ENCODE measurements around the gene NAALADL2. TPM values are rescaled to one million over a fixed set of nuclear protein-coding genes. Genes with fewer than 3 reads are reported as not detected.

Gene NAALADL2
- total and polyA plus RNA-seq, 4 donors, result 0.28 to 4.6 (median 3.1) TPM

DNA sequence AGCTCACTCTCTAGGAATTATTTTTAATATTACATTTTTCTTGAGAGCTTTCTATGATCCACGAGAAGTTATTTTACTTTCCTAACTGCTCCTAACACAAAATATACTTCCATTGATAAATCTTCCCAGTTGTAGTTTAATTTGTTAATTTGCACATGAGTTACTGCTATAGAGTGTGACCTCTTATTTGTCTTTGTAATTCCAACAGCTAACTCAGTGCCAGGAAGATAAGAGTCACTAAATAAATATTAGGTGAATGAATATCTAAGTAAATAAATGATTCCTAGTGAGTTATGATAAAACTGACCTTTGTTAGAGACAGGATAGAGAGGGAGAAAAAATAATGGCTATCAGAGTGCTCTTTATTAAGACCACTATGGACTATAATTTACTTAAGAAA, 319.9 kb downstream of the NAALADL2 start:
- 37% methylated on average over 1 of the region's 1 CpG for WGBS
- DNase-seq (ENCODE audit: low spot score), result no peak

DNA sequence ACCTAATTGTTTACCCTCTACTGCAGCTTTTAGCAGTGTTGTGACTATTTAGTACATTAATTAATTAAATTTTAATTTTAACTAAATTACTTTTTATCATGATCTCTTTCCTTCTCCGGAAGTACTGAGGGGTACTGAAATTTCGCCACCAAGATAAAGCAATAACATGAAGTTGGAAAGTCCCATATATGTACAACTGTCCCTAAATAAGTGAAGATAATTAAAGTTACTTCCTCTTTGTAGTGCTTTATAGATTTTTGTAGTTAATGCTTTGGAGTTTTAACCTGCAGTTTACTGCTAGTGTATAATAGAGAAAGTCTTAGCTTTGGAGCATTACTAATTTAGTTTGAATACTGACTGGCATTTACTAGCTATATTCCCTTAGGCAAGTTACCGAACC, 325.3 kb downstream of the NAALADL2 start:
- DNase-seq (ENCODE audit: low spot score), result no peak
- H3K9me3 ChIP-seq (ENCODE audit: control insufficient read depth in 4 of 4, low read length in 3 of 4), result no peaks in the 10 kb centered on the region
- H3K36me3 ChIP-seq (ENCODE audit: control insufficient read depth in 4 of 4, insufficient read depth in 3 of 4, low read depth in 1 of 4, low read length in 3 of 4), result no peaks in the 10 kb centered on the region
- H3K4me3 ChIP-seq (ENCODE audit: low read depth in 1 of 3, low read length in 3 of 3), result no peak overlapping the region
- H3K27me3 ChIP-seq (ENCODE audit: control insufficient read depth in 4 of 4, insufficient read depth in 4 of 4, low read length in 3 of 4), result no peaks in the 10 kb centered on the region
- TF ChIP-seq TAF1 (conservative IDR thresholded peaks at IDR 0.05) (no peak), RXRA (IDR thresholded peaks at IDR 0.05) (no peak), RAD21 (IDR thresholded peaks at IDR 0.05) (no peak)
- TF ChIP-seq, protein P1, sequence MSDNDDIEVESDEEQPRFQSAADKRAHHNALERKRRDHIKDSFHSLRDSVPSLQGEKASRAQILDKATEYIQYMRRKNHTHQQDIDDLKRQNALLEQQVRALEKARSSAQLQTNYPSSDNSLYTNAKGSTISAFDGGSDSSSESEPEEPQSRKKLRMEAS (IDR thresholded peaks at IDR 0.05), result no peak
- TF ChIP-seq, protein P2, sequence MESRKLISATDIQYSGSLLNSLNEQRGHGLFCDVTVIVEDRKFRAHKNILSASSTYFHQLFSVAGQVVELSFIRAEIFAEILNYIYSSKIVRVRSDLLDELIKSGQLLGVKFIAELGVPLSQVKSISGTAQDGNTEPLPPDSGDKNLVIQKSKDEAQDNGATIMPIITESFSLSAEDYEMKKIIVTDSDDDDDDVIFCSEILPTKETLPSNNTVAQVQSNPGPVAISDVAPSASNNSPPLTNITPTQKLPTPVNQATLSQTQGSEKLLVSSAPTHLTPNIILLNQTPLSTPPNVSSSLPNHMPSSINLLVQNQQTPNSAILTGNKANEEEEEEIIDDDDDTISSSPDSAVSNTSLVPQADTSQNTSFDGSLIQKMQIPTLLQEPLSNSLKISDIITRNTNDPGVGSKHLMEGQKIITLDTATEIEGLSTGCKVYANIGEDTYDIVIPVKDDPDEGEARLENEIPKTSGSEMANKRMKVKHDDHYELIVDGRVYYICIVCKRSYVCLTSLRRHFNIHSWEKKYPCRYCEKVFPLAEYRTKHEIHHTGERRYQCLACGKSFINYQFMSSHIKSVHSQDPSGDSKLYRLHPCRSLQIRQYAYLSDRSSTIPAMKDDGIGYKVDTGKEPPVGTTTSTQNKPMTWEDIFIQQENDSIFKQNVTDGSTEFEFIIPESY (IDR thresholded peaks at IDR 0.05), result no peak
- 98% methylated on average over 3 of the region's 3 CpGs for WGBS
- H3K9ac ChIP-seq (ENCODE audit: low read depth in 1 of 2, low read length in 2 of 2), result no peak overlapping the region
- peaks cover 0 to 1% (median 0%) of the 10 kb centered on the region in 4 donors for H3K4me1 ChIP-seq (ENCODE audit: control insufficient read depth in 4 of 4, insufficient read depth in 4 of 4, low read length in 3 of 4)
- H3K27ac ChIP-seq (ENCODE audit: low read depth in 1 of 2, low read length in 2 of 2), result no peak overlapping the region

More for the DNA sequence above, 319.9 kb downstream of the NAALADL2 start:
- Histone ChIP-seq H3K36me3 (ENCODE audit: control insufficient read depth in 4 of 4, insufficient read depth in 3 of 4, low read depth in 1 of 4, low read length in 3 of 4) (no peaks in the 10 kb centered on the region), H3K9me3 (ENCODE audit: control insufficient read depth in 4 of 4, low read length in 3 of 4) (no peaks in the 10 kb centered on the region), H3K4me1 (ENCODE audit: control insufficient read depth in 4 of 4, insufficient read depth in 4 of 4, low read length in 3 of 4) (peaks cover 0 to 8% (median 0%) of the 10 kb centered on the region in 4 donors), H3K9ac (ENCODE audit: low read depth in 1 of 2, low read length in 2 of 2) (no peak overlapping the region), H3K27ac (ENCODE audit: low read depth in 1 of 2, low read length in 2 of 2) (no peak overlapping the region), H3K27me3 (ENCODE audit: control insufficient read depth in 4 of 4, insufficient read depth in 4 of 4, low read length in 3 of 4) (no peaks in the 10 kb centered on the region), H3K4me3 (ENCODE audit: low read depth in 1 of 3, low read length in 3 of 3) (no peak overlapping the region)
- TF ChIP-seq RAD21 (IDR thresholded peaks at IDR 0.05), result no peak
- TF ChIP-seq HNF4A (conservative IDR thresholded peaks at IDR 0.05), result peak in 1 of 2 donors; percentile 8
- no peak for TF ChIP-seq EGR1 (IDR thresholded peaks at IDR 0.05; ENCODE audit: low read depth in 2 of 2)
- TF ChIP-seq REST (IDR thresholded peaks at IDR 0.05), result no peak
- peak in 1 of 2 donors; percentile 80 for TF ChIP-seq JUND (IDR thresholded peaks at IDR 0.05)
- TF ChIP-seq FOXA2 (IDR thresholded peaks at IDR 0.05), result peak; percentile 45

- H3K27me3 ChIP-seq (ENCODE audit: control insufficient read depth in 4 of 4, insufficient read depth in 4 of 4, low read length in 3 of 4), result no peaks in the 10 kb centered on the region
- no peak overlapping the region for H3K9ac ChIP-seq (ENCODE audit: low read depth in 1 of 2, low read length in 2 of 2)
- TF ChIP-seq, protein P3, sequence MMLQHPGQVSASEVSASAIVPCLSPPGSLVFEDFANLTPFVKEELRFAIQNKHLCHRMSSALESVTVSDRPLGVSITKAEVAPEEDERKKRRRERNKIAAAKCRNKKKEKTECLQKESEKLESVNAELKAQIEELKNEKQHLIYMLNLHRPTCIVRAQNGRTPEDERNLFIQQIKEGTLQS (IDR thresholded peaks at IDR 0.05), result no peak
- TF ChIP-seq HNF4A (conservative IDR thresholded peaks at IDR 0.05), result no peak
- no peaks in the 10 kb centered on the region for H3K4me1 ChIP-seq (ENCODE audit: control insufficient read depth in 4 of 4, insufficient read depth in 4 of 4, low read length in 3 of 4)
- 95% methylated on average over 1 of the region's 1 CpG for WGBS
- no peak overlapping the region for H3K27ac ChIP-seq (ENCODE audit: low read depth in 1 of 2, low read length in 2 of 2)
- H3K9me3 ChIP-seq (ENCODE audit: control insufficient read depth in 4 of 4, low read length in 3 of 4), result no peaks in the 10 kb centered on the region
- H3K36me3 ChIP-seq (ENCODE audit: control insufficient read depth in 4 of 4, insufficient read depth in 3 of 4, low read depth in 1 of 4, low read length in 3 of 4), result no peaks in the 10 kb centered on the region
- no peak overlapping the region for H3K4me3 ChIP-seq (ENCODE audit: low read depth in 1 of 3, low read length in 3 of 3)
- DNase-seq (ENCODE audit: low spot score), result no peak
Observed at GRCh38 chr3:175185903-175186302, 326.8 kb downstream of the NAALADL2 start.

Measured in liver (tissue), 9 donors.